Colonic mucosa (tissue), 4 donors: ENCODE data around the gene CREB1. TPM values are rescaled to one million over a fixed set of nuclear protein-coding genes. Genes with fewer than 3 reads are reported as not detected.

Experiments used
- DNase-seq: peaks from one replicate; pipeline ENCODE4 v3.0.0-alpha.2; 2020
- H3K27ac ChIP-seq: fragments of 200-600 bp; one replicate; pipeline ENCODE4 v1.8.0; 2021
- H3K27me3 ChIP-seq: fragments of 200-600 bp; one replicate; pipeline ENCODE4 v1.8.0; 2021
- H3K36me3 ChIP-seq: fragments of 200-600 bp; one replicate; pipeline ENCODE4 v1.8.0; 2021
- H3K4me1 ChIP-seq: fragments of 200-600 bp; one replicate; pipeline ENCODE4 v1.8.0; 2021; ENCODE audit warnings: mild to moderate bottlenecking
- H3K4me3 ChIP-seq: fragments of 200-600 bp; one replicate; pipeline ENCODE4 v1.8.0; 2021
- H3K9ac ChIP-seq, 2 donors: one replicate each; pipeline ENCODE4 v1.7.0; 2013; ENCODE audit warnings: control low read depth in 2 of 2, low read depth in 2 of 2, low read length in 2 of 2
- H3K9me3 ChIP-seq: fragments of 200-600 bp; one replicate; pipeline ENCODE4 v1.8.0; 2021
- CTCF ChIP-seq: fragments of 200-600 bp; IDR thresholded peaks from one replicate; pipeline ENCODE4 v1.8.0; 2022; ENCODE audit warnings: antibody characterized with exemption, mild to moderate bottlenecking
- intact Hi-C: fragments of 100-400 bp; cut with DNase I; formaldehyde crosslinking; loops from one replicate; pipeline ENCODE4 v1.14.1; 2022
- total RNA-seq, 2 donors: library from RNA; stranded (reverse); fragmentation: NEBNext Ultra II Directional in 1 of 2; extraction: Animal tissue kit (Norgen Biotek cat#: 25700) in 1 of 2; gene quantifications; one replicate each; pipeline ENCODE4 v1.2.1, GENCODE V29; 2021
- donor health status: healthy.
- donor health status: DM: no; HTN: no; CAD: no.
- donor health status: DM: no; HTN: no; CAD: no.

Gene CREB1
- total RNA-seq, 2 donors from 2014 or later = 46.0 to 55.4 TPM

GRCh38 chr2:207511851-207512250 is 17.9 kb upstream of the CREB1 start:
- no peak for TF ChIP-seq CTCF
- H3K9me3 ChIP-seq = no peaks in the 10 kb centered on the region
- DNase-seq = no peak
- no peak overlapping the region for H3K9ac ChIP-seq
- no peaks in the 10 kb centered on the region for H3K27me3 ChIP-seq
- no peak overlapping the region for H3K4me3 ChIP-seq
- intact Hi-C loops = no loop called here
- no peak overlapping the region for H3K27ac ChIP-seq
- no peaks in the 10 kb centered on the region for H3K36me3 ChIP-seq
- no peaks in the 10 kb centered on the region for H3K4me1 ChIP-seq

DNA sequence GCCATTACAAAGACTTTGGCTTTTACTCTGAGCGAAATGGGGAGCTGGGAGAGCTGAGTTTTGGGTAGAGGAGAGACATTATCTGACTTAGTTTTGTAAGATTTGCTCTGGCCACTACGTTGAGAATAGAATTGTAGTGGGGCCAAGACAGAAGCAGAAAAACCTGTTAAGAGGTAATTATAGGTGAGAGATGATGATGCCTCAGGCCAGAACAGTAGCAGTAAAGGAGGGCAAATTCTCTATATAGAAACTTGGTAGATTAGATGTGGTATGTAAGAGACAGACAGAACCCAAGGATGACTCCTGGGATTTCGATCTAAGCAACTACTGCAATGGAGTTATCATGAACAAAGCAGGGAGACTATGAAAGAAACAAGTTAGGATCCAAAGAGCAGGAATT is 17.4 kb upstream of the CREB1 start:
- Histone ChIP-seq H3K27ac (no peak overlapping the region), H3K36me3 (no peaks in the 10 kb centered on the region), H3K9ac (no peak overlapping the region)

GRCh38 chr2:207513551-207514257 is 16.1 kb upstream of the CREB1 start:
- Histone ChIP-seq H3K9ac (no peak overlapping the region), H3K36me3 (no peaks in the 10 kb centered on the region), H3K27ac (no peak overlapping the region), H3K4me1 (no peaks in the 10 kb centered on the region), H3K9me3 (no peaks in the 10 kb centered on the region), H3K27me3 (no peaks in the 10 kb centered on the region), H3K4me3 (no peak overlapping the region)
- intact Hi-C loops = no loop called here
- no peak for TF ChIP-seq CTCF
- no peak for DNase-seq

More for the DNA sequence above, 17.4 kb upstream of the CREB1 start:
- no peak for DNase-seq
- intact Hi-C loops = no loop called here
- H3K4me1 ChIP-seq = no peaks in the 10 kb centered on the region
- H3K4me3 ChIP-seq = no peak overlapping the region
- TF ChIP-seq CTCF = no peak
- no peaks in the 10 kb centered on the region for H3K27me3 ChIP-seq
- H3K9me3 ChIP-seq = no peaks in the 10 kb centered on the region

DNA sequence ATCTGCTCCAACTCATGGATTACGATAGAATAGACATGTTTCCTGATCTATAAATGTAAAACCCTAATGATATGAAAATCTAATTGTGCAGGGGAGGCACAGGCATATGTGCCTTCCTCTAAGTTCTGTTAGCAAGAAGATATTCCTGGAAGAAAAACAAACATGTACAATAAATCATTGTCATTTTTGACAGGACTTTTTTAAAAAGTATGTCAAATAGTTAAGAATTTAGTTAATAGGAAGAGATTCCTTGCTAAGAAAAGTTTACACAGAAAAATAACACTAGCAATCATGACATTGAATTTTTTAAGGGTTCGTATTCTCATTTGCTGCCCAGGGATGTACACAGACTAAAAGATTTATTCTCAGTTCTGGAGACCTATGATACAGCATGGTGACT is 15.3 kb upstream of the CREB1 start:
- no peak overlapping the region for H3K27ac ChIP-seq
- intact Hi-C loops = no loop called here

DNA sequence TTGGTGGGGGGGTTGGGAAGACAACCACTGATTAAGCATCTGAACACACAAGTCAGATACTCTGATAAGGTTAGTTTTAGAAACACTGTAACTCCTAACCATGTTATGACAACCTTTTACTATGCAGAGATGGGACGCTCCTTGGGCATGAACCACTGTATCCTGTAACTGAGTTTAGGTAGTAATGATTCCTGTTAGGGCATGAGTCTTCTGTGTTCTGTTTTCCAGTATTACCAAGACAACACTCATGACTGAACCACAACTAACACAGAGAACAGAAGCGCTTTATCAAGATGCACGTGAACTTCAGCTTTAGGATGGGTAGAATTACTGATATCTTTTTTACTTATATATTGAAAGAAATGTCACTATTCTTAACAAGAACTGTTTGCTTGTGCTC is 14.1 kb upstream of the CREB1 start:
- Histone ChIP-seq H3K4me1 (no peaks in the 10 kb centered on the region), H3K36me3 (no peaks in the 10 kb centered on the region), H3K27me3 (no peaks in the 10 kb centered on the region), H3K9me3 (no peaks in the 10 kb centered on the region), H3K27ac (no peak overlapping the region), H3K4me3 (no peak overlapping the region), H3K9ac (no peak overlapping the region)
- no peak for DNase-seq
- no peak for TF ChIP-seq CTCF
- intact Hi-C loops = no loop called here

More for the DNA sequence above, 15.3 kb upstream of the CREB1 start:
- TF ChIP-seq CTCF = no peak
- H3K4me3 ChIP-seq = no peak overlapping the region
- no peak overlapping the region for H3K9ac ChIP-seq
- no peaks in the 10 kb centered on the region for H3K27me3 ChIP-seq
- no peak for DNase-seq
- no peaks in the 10 kb centered on the region for H3K9me3 ChIP-seq
- H3K4me1 ChIP-seq = no peaks in the 10 kb centered on the region
- no peaks in the 10 kb centered on the region for H3K36me3 ChIP-seq
